ENCODE results near the gene CLGN. TPM values are rescaled to one million over a fixed set of nuclear protein-coding genes. Genes with fewer than 3 reads are reported as not detected.

The CLGN gene
- total RNA-seq, 3 donors from 2014 or later (not counting 1 experiment from before 2014, with no cell fraction given): not detected

GRCh38 chr4:140466146-140466545, 38.7 kb upstream of the CLGN start:
- intact Hi-C loops (cut with micrococcal nuclease): no loop called here

GRCh38 chr4:140463614-140464013, 36.2 kb upstream of the CLGN start:
- Histone ChIP-seq H3K36me3 (ENCODE audit: control insufficient read depth, insufficient read depth, low read length) (no peaks in the 10 kb centered on the region), H3K27me3 (ENCODE audit: control insufficient read depth, insufficient read depth, low read length) (peaks cover 3% of the 10 kb centered on the region), H3K27ac (ENCODE audit: low read length) (no peak overlapping the region), H3K4me1 (ENCODE audit: control insufficient read depth, insufficient read depth, low read length) (no peaks in the 10 kb centered on the region), H3K9me3 (ENCODE audit: control insufficient read depth, insufficient read depth, low read length) (no peaks in the 10 kb centered on the region), H3K4me3 (ENCODE audit: low read length) (no peak overlapping the region)
- WGBS (ENCODE audit: insufficient coverage): 77% methylated on average over 1 of the region's 1 CpG
- Mint-ChIP-seq H3K4me3 (no peak overlapping the region), H3K27ac (no peak overlapping the region), H3K4me1 (no peaks in the 10 kb centered on the region), H3K9me3 (no peaks in the 10 kb centered on the region), H3K27me3 (ENCODE audit: low read depth in 2 of 2) (peaks cover 8 to 11% of the 10 kb centered on the region in 2 donors), H3K36me3 (no peaks in the 10 kb centered on the region)
- ATAC-seq (no peak), DNase-seq (no peak)
- TF ChIP-seq CTCF (IDR thresholded peaks at IDR 0.05): no peak
- intact Hi-C loops (cut with micrococcal nuclease): no loop called here

More at GRCh38 chr4:140466146-140466545, 38.7 kb upstream of the CLGN start:
- no peak for ATAC-seq
- no peak for TF ChIP-seq CTCF (IDR thresholded peaks at IDR 0.05)
- Histone ChIP-seq H3K27ac (ENCODE audit: low read length) (no peak overlapping the region), H3K27me3 (ENCODE audit: control insufficient read depth, insufficient read depth, low read length) (peaks cover 3% of the 10 kb centered on the region), H3K9me3 (ENCODE audit: control insufficient read depth, insufficient read depth, low read length) (no peaks in the 10 kb centered on the region), H3K36me3 (ENCODE audit: control insufficient read depth, insufficient read depth, low read length) (no peaks in the 10 kb centered on the region), H3K4me3 (ENCODE audit: low read length) (no peak overlapping the region), H3K4me1 (ENCODE audit: control insufficient read depth, insufficient read depth, low read length) (no peaks in the 10 kb centered on the region)
- no peaks in the 10 kb centered on the region for H3K9me3 Mint-ChIP-seq
- no peaks in the 10 kb centered on the region for H3K36me3 Mint-ChIP-seq
- H3K4me1 Mint-ChIP-seq: no peaks in the 10 kb centered on the region
- no peak overlapping the region for H3K4me3 Mint-ChIP-seq
- no peak for DNase-seq
- WGBS (ENCODE audit: insufficient coverage): 79% methylated on average over 1 of the region's 1 CpG
- peaks cover 20 to 24% of the 10 kb centered on the region in 2 donors for H3K27me3 Mint-ChIP-seq (ENCODE audit: low read depth in 2 of 2)
- no peak overlapping the region for H3K27ac Mint-ChIP-seq

GRCh38 chr4:140463182-140463581, 35.7 kb upstream of the CLGN start:
- Histone ChIP-seq H3K27me3 (ENCODE audit: control insufficient read depth, insufficient read depth, low read length) (peaks cover 3% of the 10 kb centered on the region), H3K4me3 (ENCODE audit: low read length) (no peak overlapping the region), H3K4me1 (ENCODE audit: control insufficient read depth, insufficient read depth, low read length) (no peaks in the 10 kb centered on the region), H3K36me3 (ENCODE audit: control insufficient read depth, insufficient read depth, low read length) (no peaks in the 10 kb centered on the region), H3K27ac (ENCODE audit: low read length) (no peak overlapping the region), H3K9me3 (ENCODE audit: control insufficient read depth, insufficient read depth, low read length) (no peaks in the 10 kb centered on the region)
- Mint-ChIP-seq H3K4me1 (no peaks in the 10 kb centered on the region), H3K4me3 (no peak overlapping the region), H3K27ac (no peak overlapping the region), H3K36me3 (no peaks in the 10 kb centered on the region), H3K27me3 (ENCODE audit: low read depth in 2 of 2) (peaks cover 8 to 11% of the 10 kb centered on the region in 2 donors), H3K9me3 (no peaks in the 10 kb centered on the region)
- TF ChIP-seq CTCF (IDR thresholded peaks at IDR 0.05): no peak
- intact Hi-C loops (cut with micrococcal nuclease): no loop called here
- DNase-seq (no peak), ATAC-seq (no peak)
- 65% methylated on average over 3 of the region's 3 CpGs for WGBS (ENCODE audit: insufficient coverage)

DNA sequence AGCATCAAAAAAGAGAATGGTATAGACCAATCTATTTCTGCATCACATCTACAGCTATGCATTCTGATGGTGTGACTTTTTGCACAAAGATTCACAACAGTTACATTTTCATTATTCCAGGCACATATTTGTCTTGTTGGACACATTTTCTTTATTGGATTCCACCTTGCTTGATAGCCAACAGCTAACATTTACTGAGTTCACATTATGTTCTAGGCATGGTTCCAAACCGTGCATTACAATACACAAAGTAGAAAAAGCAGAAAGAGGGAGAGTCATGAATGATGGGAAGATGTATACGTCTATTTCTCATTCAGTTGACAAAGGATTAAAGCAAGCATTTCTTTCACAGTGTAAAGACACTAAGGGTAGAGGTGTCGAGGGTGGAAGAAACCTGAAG, 22.9 kb upstream of the CLGN start:
- Mint-ChIP-seq H3K4me3 (no peak overlapping the region), H3K36me3 (no peaks in the 10 kb centered on the region), H3K9me3 (no peaks in the 10 kb centered on the region), H3K4me1 (no peaks in the 10 kb centered on the region), H3K27me3 (ENCODE audit: low read depth in 2 of 2) (peaks cover 8 to 24% of the 10 kb centered on the region in 2 donors), H3K27ac (no peak overlapping the region)
- Histone ChIP-seq H3K9me3 (ENCODE audit: control insufficient read depth, insufficient read depth, low read length) (no peaks in the 10 kb centered on the region), H3K27ac (ENCODE audit: low read length) (no peak overlapping the region), H3K36me3 (ENCODE audit: control insufficient read depth, insufficient read depth, low read length) (no peaks in the 10 kb centered on the region), H3K27me3 (ENCODE audit: control insufficient read depth, insufficient read depth, low read length) (peaks cover 5% of the 10 kb centered on the region), H3K4me3 (ENCODE audit: low read length) (no peak overlapping the region), H3K4me1 (ENCODE audit: control insufficient read depth, insufficient read depth, low read length) (no peaks in the 10 kb centered on the region)
- intact Hi-C loops (cut with micrococcal nuclease): no loop called here
- WGBS (ENCODE audit: insufficient coverage): 93% methylated on average over 3 of the region's 3 CpGs
- no peak for TF ChIP-seq CTCF (IDR thresholded peaks at IDR 0.05)
- DNase-seq: no peak
- no peak for ATAC-seq
